Activated CD8-positive, alpha-beta T cell treated with anti-CD3 and anti-CD28 coated beads for 36 hours (primary cell): ENCODE data around the gene NXF1. TPM values are rescaled to one million over a fixed set of nuclear protein-coding genes. Genes with fewer than 3 reads are reported as not detected.
"Not testable (repeated sequence)": the region's sequence is repeated elsewhere in the genome, so short reads cannot be mapped to it uniquely, and the experiment has no call there.

Experiments used
- ATAC-seq: fragments of 200-7000 bp; cut with Tn5 transposase; one replicate; pipeline ENCODE4 v1.10.0; 2021; ENCODE audit warnings: mild to moderate bottlenecking, moderate library complexity
- CTCF ChIA-PET: fragments of 350-600 bp; sonication (Branson Sonifier 250); formaldehyde crosslinking; loops from one replicate; lab custom pipeline; 2021; ENCODE audit warnings: antibody characterized with exemption; lab: Charles Lee
- POLR2A ChIA-PET: fragments of 350-600 bp; sonication (Branson Sonifier 250); formaldehyde crosslinking; loops from one replicate; lab custom pipeline; 2021; ENCODE audit warnings: antibody characterized with exemption; lab: Charles Lee
- DNase-seq: peaks from one replicate; pipeline ENCODE4 v3.0.0-alpha.2; 2020
- H3K27ac Mint-ChIP-seq: one replicate; pipeline ENCODE4 v1.8.0; 2021; ENCODE audit warnings: mild to moderate bottlenecking, mixed read lengths
- H3K27me3 Mint-ChIP-seq: one replicate; pipeline ENCODE4 v1.8.0; 2021; ENCODE audit warnings: mixed read lengths
- H3K36me3 Mint-ChIP-seq: one replicate; pipeline ENCODE4 v1.8.0; 2021; ENCODE audit warnings: low read depth, mixed read lengths
- H3K4me1 Mint-ChIP-seq: one replicate; pipeline ENCODE4 v1.8.0; 2021; ENCODE audit warnings: low read depth, mixed read lengths
- H3K4me3 Mint-ChIP-seq: one replicate; pipeline ENCODE4 v1.8.0; 2021; ENCODE audit warnings: mild to moderate bottlenecking, moderate library complexity, mixed read lengths
- H3K9me3 Mint-ChIP-seq: one replicate; pipeline ENCODE4 v1.8.0; 2021; ENCODE audit warnings: mixed read lengths
- intact Hi-C: fragments of 100-400 bp; cut with micrococcal nuclease; formaldehyde crosslinking; loops from one replicate; pipeline ENCODE4 v1.10.0; 2022
- total RNA-seq, 2 experiments: library from RNA; stranded (reverse); gene quantifications; one replicate each; pipeline ENCODE4 v1.2.3, GENCODE V29; 2021
- TF ChIP-seq, protein P1 (sequence below): fragments of 200-600 bp; IDR thresholded peaks from one replicate; pipeline ENCODE4 v1.8.0; 2022; ENCODE audit warnings: antibody characterized with exemption, mild to moderate bottlenecking

Gene NXF1
- total RNA-seq, 2 experiments from 2014 or later: 80.9 to 90.0 TPM

DNA sequence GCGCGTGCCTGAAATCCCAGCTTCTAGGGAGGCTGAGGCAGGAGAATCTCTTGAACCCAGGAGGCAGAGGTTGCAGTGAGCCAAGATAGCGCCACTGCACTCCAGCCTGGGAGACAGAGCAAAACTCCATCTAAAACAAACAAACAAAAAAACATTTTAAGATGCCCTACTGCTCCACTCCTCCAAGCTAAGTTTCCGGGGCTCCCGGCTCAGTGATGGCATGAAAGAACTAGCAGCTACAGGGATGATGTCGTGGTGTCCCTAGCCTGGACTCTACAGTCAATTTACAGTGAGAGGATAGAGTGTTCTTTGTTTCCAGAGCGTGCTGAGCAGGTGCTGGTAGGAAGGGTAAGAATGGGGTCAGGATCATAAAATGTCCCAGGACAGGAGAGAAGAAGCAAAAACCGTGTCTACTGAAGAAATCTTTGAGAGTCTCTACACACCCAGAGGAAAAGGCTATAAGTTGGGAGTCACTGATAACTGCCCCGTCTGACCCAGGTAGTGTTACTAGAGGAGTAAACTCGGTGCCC lies 50.1 kb downstream of the NXF1 start:
- Mint-ChIP-seq H3K36me3 (peaks cover 8% of the 10 kb centered on the region), H3K4me3 (peak overlapping the region; percentile 99), H3K27me3 (no peaks in the 10 kb centered on the region), H3K4me1 (peaks cover 19% of the 10 kb centered on the region), H3K27ac (no peak overlapping the region), H3K9me3 (no peaks in the 10 kb centered on the region)
- DNase-seq (no peak), ATAC-seq (no peak)
- ChIA-PET POLR2A (interaction anchor here (1.0 to 5.2 kb wide), 6 partner anchors 17 to 181 kb away, joined by 3 to 31 read pairs (median 7); partner anchors contain the start of genes NXF1 and TMEM179B), CTCF (interaction anchor here (1.1 to 3.2 kb wide), 8 partner anchors 15 to 150 kb away, joined by 3 to 8 read pairs (median 4); partner anchors contain the start of gene GANAB)
- intact Hi-C loops: no loop called here
- TF ChIP-seq, protein P1, sequence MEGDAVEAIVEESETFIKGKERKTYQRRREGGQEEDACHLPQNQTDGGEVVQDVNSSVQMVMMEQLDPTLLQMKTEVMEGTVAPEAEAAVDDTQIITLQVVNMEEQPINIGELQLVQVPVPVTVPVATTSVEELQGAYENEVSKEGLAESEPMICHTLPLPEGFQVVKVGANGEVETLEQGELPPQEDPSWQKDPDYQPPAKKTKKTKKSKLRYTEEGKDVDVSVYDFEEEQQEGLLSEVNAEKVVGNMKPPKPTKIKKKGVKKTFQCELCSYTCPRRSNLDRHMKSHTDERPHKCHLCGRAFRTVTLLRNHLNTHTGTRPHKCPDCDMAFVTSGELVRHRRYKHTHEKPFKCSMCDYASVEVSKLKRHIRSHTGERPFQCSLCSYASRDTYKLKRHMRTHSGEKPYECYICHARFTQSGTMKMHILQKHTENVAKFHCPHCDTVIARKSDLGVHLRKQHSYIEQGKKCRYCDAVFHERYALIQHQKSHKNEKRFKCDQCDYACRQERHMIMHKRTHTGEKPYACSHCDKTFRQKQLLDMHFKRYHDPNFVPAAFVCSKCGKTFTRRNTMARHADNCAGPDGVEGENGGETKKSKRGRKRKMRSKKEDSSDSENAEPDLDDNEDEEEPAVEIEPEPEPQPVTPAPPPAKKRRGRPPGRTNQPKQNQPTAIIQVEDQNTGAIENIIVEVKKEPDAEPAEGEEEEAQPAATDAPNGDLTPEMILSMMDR: no peak

DNA sequence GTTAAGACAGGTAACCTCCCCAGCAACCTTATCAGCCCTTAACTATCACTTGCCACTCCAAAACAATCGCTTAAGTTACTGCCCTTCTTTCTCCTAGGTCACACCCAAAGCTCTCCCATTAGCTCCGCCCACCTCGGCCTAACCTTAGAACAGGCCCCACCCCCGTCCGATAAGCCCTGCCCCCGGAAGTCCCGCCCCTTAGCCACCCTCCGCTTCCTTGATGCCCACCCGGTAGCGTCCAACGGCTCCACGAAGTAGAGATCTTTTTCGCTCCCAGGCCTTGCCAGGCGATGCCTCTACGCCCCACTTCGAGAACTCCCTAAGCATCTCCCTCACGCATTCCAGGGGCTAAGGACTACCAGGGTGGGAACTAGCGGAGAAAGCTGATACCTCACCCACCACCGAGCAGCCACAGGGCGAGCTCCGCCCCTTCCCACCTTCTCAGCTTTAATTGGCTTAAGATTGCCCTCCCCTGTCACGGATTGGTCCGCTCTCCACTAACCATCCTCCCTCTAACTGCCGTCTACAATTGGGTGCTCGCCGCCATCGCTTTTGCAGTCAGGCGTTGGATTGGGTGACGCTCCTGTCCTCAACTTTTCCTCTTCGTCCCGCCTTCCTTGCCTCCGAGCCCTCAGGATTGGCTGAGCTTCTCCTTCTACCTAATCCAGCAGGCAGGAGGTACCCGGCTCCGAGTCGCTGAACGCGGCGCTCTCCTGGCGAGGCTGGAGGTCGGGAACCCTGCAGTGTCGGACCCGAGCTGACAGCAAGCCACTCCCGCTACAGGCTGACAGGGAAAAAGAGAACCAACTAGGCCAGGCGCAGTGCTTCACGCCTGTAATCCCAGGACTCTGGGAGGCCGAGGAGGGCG lies 51.3 kb downstream of the NXF1 start, which contains the start of gene ZBTB3:
Gene ZBTB3 (minus strand): TSS at position 425 of the 868 bp plus-strand sequence. CDS start 496 bp downstream, outside the sequence.
- peak within 1 kb of the TSS; percentile 99 for H3K4me3 Mint-ChIP-seq
- peaks cover 11% of the 10 kb centered on the region for H3K36me3 Mint-ChIP-seq
- CTCF ChIA-PET: interaction anchor here (0.8 to 3.2 kb wide), 21 partner anchors 10 to 211 kb away, joined by 3 to 13 read pairs (median 4); partner anchors contain the start of genes GANAB, HNRNPUL2 and TUT1
- H3K27ac Mint-ChIP-seq: peak within 1 kb of the TSS; percentile 99
- peaks cover 26% of the 10 kb centered on the region for H3K4me1 Mint-ChIP-seq
- H3K9me3 Mint-ChIP-seq: no peaks in the 10 kb centered on the region
- POLR2A ChIA-PET: interaction anchor here (0.7 to 5.2 kb wide), 27 partner anchors 8 to 180 kb away, joined by 3 to 31 read pairs (median 4); partner anchors contain the start of genes C11orf98, CSKMT, HNRNPUL2 and NXF1
- ATAC-seq (peak; percentile 97), DNase-seq (peak; percentile 99)
- TF ChIP-seq, protein P1: no peak
- H3K27me3 Mint-ChIP-seq: no peaks in the 10 kb centered on the region
- intact Hi-C loops: no loop called here

DNA sequence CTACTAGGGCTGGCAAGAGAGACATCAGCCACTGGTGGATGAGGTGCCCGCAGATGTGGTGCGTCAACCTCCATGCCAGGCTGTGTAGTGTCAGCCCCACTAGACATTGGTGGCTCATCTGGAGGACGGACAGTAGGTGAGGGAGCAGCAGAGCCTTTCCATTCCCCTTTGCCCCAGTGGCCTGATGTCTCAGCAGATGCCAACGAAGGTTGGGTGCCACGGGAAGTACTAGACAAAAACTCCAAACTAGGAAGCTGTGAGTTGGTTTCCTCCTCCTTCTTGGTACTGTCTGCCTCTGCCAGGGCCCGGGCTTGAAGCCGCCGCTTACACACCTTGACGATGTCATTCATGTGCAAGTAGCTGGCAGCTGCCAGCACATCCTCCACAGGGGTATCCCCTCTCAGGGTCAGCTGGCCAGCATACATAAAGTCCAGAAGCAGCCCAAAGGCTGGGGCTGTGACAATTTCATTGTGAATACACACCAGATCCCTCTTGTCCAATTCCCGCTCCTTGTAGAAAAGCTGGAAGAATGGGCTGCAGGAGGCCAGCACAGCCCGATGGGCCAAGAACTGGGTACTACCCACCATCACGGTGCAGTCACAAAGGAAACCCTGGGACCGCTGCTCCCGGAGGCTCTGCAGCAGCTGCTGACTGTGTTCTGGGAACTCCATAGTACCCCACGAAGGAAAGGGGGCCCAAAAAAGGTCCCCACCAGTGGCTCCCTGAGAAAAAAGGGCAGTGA lies 52.1 kb downstream of the NXF1 start:
- TF ChIP-seq, protein P1: no peak
- intact Hi-C loops: no loop called here
- ChIA-PET CTCF (interaction anchor here (0.7 to 3.2 kb wide), 17 partner anchors 10 to 162 kb away, joined by 3 to 13 read pairs (median 5); partner anchors contain the start of genes HNRNPUL2 and TUT1), POLR2A (interaction anchor here (0.9 to 5.2 kb wide), 23 partner anchors 9 to 154 kb away, joined by 3 to 31 read pairs (median 5); partner anchors contain the start of genes C11orf98, CSKMT, HNRNPUL2 and NXF1)
- no peak for ATAC-seq
- H3K27ac Mint-ChIP-seq: peak overlapping the region; percentile 99
- peaks cover 29% of the 10 kb centered on the region for H3K4me1 Mint-ChIP-seq
- no peaks in the 10 kb centered on the region for H3K27me3 Mint-ChIP-seq
- H3K36me3 Mint-ChIP-seq: peaks cover 13% of the 10 kb centered on the region
- H3K9me3 Mint-ChIP-seq: no peaks in the 10 kb centered on the region
- peak overlapping the region; percentile 99 for H3K4me3 Mint-ChIP-seq
- no peak for DNase-seq

DNA sequence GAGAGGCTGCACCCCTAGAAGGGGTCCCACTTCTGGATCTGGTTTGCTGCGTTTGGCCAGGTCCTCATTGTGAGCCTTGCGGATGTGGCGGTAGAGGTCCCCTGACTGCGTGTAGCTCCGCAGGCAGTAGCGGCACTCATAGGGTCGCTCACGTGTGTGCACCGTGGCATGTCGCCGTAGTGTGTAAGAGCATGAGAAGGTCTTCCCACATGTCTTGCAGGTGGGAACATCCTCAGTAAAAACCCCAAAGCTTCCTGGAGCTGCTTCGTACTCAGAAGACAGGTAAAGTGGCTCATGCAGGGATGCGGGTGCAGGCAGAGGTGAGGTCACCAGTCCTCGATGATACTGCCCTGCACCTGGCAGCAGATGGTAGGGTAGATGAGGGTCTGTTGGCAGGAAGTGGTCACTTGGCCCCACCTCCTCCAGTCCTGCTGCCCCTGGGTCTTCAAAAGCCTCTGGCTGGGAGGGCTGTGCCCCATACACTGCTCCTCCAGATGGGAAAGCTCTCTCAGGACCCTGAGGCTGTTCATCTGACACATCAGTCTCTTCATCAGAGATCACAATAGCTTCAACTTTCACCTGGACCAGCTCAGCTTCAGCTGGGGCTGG lies 53.0 kb downstream of the NXF1 start:
- ATAC-seq: no peak
- intact Hi-C loops: no loop called here
- Mint-ChIP-seq H3K27me3 (no peaks in the 10 kb centered on the region), H3K9me3 (no peaks in the 10 kb centered on the region), H3K4me1 (peaks cover 29% of the 10 kb centered on the region), H3K27ac (peak overlapping the region; percentile 57), H3K36me3 (peaks cover 13% of the 10 kb centered on the region), H3K4me3 (no peak overlapping the region)
- TF ChIP-seq, protein P1: no peak
- POLR2A ChIA-PET: interaction anchor here (0.6 to 5.2 kb wide), 11 partner anchors 10 to 103 kb away, joined by 3 to 31 read pairs (median 7); partner anchors contain the start of genes NXF1, POLR2G and TAF6L
- no peak for DNase-seq
- CTCF ChIA-PET: interaction anchor here (0.7 kb wide), 2 partner anchors 11 to 34 kb away, joined by 3 to 5 read pairs; no protein-coding TSS in a partner anchor

DNA sequence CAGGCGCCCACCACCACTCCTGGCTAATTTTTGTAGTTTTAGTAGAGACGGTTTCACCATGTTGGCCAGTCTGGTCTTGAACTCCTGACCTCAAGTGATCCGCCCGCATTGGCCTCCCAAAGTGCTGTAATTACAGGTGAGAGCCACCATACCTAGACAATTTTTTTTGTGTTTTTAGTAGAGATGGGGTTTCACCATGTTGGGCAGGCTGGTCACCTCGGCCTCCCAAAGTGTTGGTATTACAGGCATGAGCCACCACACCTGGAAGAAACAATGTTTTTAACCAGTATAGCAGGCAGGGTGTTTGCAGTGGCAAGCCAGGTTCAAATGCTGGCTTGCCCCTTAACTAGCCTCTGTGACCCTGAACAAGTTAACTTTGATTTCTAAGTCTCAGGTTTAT lies 55.3 kb downstream of the NXF1 start:
- Mint-ChIP-seq H3K4me1 (peaks cover 29% of the 10 kb centered on the region), H3K36me3 (peaks cover 13% of the 10 kb centered on the region)
- CTCF ChIA-PET: interaction anchor here (1.2 kb wide), 1 partner anchor 12 kb away, joined by 3 read pairs; no protein-coding TSS in a partner anchor
- H3K9me3 Mint-ChIP-seq, POLR2A ChIA-PET, ATAC-seq, H3K4me3 Mint-ChIP-seq, H3K27me3 Mint-ChIP-seq, DNase-seq, H3K27ac Mint-ChIP-seq, intact Hi-C loops: not testable (repeated sequence)
